ENCODE results near the gene ELK1. TPM values are rescaled to one million over a fixed set of nuclear protein-coding genes. Genes with fewer than 3 reads are reported as not detected.
"Not testable (repeated sequence)": the region's sequence is repeated elsewhere in the genome, so short reads cannot be mapped to it uniquely, and the experiment has no call there.

The ELK1 gene
- total RNA-seq, 1 donor from 2014 or later, result 29.4 TPM

DNA sequence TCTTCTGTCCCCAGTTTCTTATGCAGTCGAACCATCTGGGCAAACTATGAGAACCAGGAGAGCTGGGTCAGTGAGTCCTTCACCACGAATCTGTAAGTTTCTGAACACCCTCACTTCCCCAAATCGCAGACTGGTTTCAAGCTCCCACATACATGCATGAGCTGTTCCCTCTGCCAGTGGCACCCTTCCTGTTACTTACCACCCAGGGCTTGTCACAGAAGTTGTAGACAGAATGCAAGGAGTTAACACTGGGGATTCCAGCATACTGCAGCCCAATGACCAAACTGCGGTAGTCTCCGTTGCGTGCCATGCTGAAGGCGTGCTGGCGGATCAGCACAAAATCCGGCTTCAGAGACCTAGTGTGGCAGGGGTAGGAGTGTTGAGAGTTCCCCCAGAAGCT, 45.3 kb downstream of the ELK1 start:
- Mint-ChIP-seq H3K27me3 (ENCODE audit: unreplicated experiment) (peaks cover 1% of the 10 kb centered on the region), H3K36me3 (ENCODE audit: low read depth, unreplicated experiment) (no peaks in the 10 kb centered on the region), H3K4me1 (ENCODE audit: unreplicated experiment) (peaks cover 3% of the 10 kb centered on the region), H3K27ac (ENCODE audit: unreplicated experiment) (no peak overlapping the region), H3K4me3 (ENCODE audit: unreplicated experiment) (no peak overlapping the region), H3K9me3 (ENCODE audit: unreplicated experiment) (no peaks in the 10 kb centered on the region)
- DNase-seq (ENCODE audit: low spot score), result no peak
- TF ChIP-seq, protein P1, sequence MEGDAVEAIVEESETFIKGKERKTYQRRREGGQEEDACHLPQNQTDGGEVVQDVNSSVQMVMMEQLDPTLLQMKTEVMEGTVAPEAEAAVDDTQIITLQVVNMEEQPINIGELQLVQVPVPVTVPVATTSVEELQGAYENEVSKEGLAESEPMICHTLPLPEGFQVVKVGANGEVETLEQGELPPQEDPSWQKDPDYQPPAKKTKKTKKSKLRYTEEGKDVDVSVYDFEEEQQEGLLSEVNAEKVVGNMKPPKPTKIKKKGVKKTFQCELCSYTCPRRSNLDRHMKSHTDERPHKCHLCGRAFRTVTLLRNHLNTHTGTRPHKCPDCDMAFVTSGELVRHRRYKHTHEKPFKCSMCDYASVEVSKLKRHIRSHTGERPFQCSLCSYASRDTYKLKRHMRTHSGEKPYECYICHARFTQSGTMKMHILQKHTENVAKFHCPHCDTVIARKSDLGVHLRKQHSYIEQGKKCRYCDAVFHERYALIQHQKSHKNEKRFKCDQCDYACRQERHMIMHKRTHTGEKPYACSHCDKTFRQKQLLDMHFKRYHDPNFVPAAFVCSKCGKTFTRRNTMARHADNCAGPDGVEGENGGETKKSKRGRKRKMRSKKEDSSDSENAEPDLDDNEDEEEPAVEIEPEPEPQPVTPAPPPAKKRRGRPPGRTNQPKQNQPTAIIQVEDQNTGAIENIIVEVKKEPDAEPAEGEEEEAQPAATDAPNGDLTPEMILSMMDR (IDR thresholded peaks at IDR 0.05; ENCODE audit: unreplicated experiment), result no peak

DNA sequence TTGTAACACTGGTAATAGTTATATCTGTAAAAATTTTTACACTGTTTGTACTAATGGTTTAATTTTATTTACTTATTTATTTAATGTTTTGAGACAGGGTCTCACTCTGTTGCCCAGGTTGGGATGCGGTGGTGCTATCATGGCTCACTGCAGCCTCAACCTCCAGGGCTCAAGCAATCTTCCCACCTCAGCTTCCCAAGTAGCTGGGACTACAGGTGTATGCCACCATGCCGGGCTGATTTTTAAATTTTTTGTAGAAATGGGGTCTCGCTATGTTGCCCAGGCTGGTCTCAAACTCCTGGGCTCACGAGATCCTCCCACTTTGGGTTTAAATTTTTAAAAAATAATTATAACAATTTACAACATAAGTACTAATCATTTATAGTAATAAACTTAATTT, 47.2 kb downstream of the ELK1 start:
- not testable (repeated sequence) for H3K27me3 Mint-ChIP-seq (ENCODE audit: unreplicated experiment); H3K9me3 Mint-ChIP-seq (ENCODE audit: unreplicated experiment); DNase-seq (ENCODE audit: low spot score); H3K4me3 Mint-ChIP-seq (ENCODE audit: unreplicated experiment); H3K27ac Mint-ChIP-seq (ENCODE audit: unreplicated experiment); H3K36me3 Mint-ChIP-seq (ENCODE audit: low read depth, unreplicated experiment); H3K4me1 Mint-ChIP-seq (ENCODE audit: unreplicated experiment)

DNA sequence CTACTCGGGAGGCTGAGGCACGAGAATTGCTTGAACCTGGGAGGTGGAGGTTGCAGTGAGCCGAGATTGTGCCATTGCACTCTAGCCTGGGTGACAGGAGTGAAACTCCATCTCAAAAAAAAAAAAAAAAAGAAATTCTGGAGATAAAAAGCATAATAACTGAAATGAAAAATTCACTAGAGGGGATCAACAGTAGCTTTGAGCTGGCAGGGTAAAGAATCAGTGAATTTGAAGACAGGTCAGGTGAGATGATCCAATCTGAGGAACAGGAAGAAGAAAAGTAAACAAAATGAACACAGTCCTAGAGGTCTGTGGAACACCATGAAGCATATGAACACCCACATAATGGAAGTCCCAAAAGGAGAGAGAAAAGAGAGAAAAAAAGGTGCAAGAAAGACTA, 53.1 kb downstream of the ELK1 start:
- TF ChIP-seq, protein P1 (IDR thresholded peaks at IDR 0.05; ENCODE audit: unreplicated experiment), result no peak
- no peaks in the 10 kb centered on the region for H3K27me3 Mint-ChIP-seq (ENCODE audit: unreplicated experiment)
- H3K4me3 Mint-ChIP-seq (ENCODE audit: unreplicated experiment), result no peak overlapping the region
- DNase-seq (ENCODE audit: low spot score), result no peak
- no peaks in the 10 kb centered on the region for H3K36me3 Mint-ChIP-seq (ENCODE audit: low read depth, unreplicated experiment)
- H3K4me1 Mint-ChIP-seq (ENCODE audit: unreplicated experiment), result peaks cover 6% of the 10 kb centered on the region
- H3K9me3 Mint-ChIP-seq (ENCODE audit: unreplicated experiment), result no peaks in the 10 kb centered on the region
- H3K27ac Mint-ChIP-seq (ENCODE audit: unreplicated experiment), result no peak overlapping the region

DNA sequence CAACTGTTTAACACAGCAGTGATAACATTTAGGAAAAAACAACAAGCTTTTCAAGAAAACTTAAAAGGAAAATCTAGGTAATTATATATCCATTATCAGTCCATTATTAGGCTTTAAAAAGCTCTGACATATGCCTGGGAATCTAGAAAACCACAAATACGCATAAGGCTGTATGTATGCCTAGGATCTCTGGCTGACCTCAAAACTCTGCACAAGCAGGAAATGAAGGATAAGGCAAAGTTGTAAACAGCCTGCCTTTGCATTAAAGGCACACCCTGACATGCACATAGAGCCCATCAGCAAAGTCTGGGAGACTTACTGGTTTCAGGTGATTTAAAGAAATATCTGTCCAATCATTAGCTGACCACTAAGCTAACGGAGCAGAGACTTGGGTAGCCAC, 54.1 kb downstream of the ELK1 start:
- Mint-ChIP-seq H3K36me3 (ENCODE audit: low read depth, unreplicated experiment) (no peaks in the 10 kb centered on the region), H3K4me3 (ENCODE audit: unreplicated experiment) (no peak overlapping the region), H3K4me1 (ENCODE audit: unreplicated experiment) (peaks cover 6% of the 10 kb centered on the region), H3K27me3 (ENCODE audit: unreplicated experiment) (no peaks in the 10 kb centered on the region), H3K27ac (ENCODE audit: unreplicated experiment) (no peak overlapping the region), H3K9me3 (ENCODE audit: unreplicated experiment) (no peaks in the 10 kb centered on the region)
- no peak for DNase-seq (ENCODE audit: low spot score)
- TF ChIP-seq, protein P1 (IDR thresholded peaks at IDR 0.05; ENCODE audit: unreplicated experiment), result no peak

DNA sequence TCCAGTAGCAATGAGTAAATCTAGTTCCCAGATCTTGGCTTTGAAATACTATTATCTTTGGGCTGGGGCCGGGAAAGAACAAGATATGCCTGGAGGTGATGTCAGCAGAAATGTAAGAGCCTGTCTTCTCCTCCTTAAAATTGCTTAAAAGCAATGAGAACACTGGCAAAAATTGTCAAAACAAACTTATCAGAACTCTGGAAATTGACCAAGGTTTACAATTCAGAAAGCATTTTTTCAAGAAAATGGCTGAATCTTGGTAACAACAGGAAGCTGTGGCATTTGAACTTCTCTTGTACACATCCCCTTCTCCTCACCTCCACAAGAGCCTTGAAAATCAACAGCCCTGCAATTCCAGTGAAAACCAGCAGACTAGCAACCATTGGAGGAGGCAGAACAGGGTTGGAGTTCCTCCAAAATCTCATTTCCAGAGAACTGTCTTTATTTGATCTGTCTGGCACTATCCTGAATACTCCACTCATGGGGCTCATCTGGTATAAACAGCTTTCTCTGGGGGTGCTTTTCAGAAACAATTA, 54.6 kb downstream of the ELK1 start:
- no peaks in the 10 kb centered on the region for H3K27me3 Mint-ChIP-seq (ENCODE audit: unreplicated experiment)
- DNase-seq (ENCODE audit: low spot score), result no peak
- H3K4me3 Mint-ChIP-seq (ENCODE audit: unreplicated experiment), result no peak overlapping the region
- no peaks in the 10 kb centered on the region for H3K9me3 Mint-ChIP-seq (ENCODE audit: unreplicated experiment)
- H3K27ac Mint-ChIP-seq (ENCODE audit: unreplicated experiment), result no peak overlapping the region
- no peaks in the 10 kb centered on the region for H3K36me3 Mint-ChIP-seq (ENCODE audit: low read depth, unreplicated experiment)
- TF ChIP-seq, protein P1 (IDR thresholded peaks at IDR 0.05; ENCODE audit: unreplicated experiment), result no peak
- peaks cover 6% of the 10 kb centered on the region for H3K4me1 Mint-ChIP-seq (ENCODE audit: unreplicated experiment)
